Activated T-helper 1 cell treated with Interleukin-2 at 50 U/mL for 16 hours (primary cell): ENCODE data around the gene ASAH2.
"Not testable (repeated sequence)": the region's sequence is repeated elsewhere in the genome, so short reads cannot be mapped to it uniquely, and the experiment has no call there.

ENCODE experiments used
- DNase-seq: peaks from one replicate; pipeline ENCODE4 v3.0.0-alpha.2; 2020; ENCODE audit warnings: low read depth

ASAH2 gene

DNA sequence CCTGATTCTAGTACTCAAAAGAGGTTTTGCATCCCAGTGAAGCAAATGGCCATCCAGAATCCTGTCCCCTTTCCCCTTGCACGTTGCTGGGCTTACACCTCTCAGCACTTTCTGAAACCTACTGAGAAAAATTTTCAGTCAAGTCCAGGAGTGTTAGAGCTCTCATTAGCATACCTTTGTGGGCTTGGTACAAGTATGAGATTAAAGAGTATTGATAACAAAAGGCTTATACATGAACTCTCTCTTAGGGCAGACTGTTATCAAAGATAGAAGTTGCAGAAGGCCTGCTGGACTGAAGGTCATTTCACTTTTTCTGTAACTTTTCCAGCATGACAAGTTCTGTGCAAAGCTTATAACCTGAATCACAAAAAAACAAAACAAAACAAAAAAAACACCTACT is at the start of gene ASAH2:
Gene ASAH2 (minus strand): TSS at position 123 of the 400 bp plus-strand sequence. CDS start 2,906 bp downstream, outside the sequence.
- DNase-seq = no peak

DNA sequence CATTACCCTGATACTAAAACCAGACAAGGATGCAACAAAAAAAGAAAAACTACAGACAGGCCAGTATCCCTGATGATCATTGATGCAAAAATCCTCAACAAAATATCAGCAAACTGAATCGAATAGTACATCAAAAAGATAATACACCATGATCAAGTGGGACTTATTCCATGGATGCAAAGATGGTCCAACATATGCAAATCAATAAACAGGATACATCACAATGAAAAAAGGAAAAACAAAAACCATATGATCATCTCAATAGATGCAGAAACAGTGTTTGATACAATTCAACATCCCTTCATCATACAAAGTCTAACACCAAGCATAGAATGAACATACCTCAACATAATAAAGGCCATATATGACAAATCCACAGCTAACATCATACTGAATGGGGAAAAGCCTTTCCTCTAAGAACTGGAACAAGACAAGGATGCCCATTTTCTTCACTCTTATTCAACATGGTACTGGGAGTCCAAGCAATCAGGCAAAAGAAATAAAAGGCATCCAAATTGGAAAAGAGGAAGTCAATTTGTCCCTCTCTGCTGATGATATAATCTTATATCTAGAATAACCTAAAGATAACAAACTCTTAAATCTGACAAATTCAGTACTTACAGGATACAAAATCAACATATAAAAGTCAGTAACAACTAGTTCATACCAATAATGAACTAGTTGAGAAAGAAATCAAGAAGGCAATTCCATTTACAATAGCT is 48.8 kb upstream of the ASAH2 start:
- DNase-seq = no peak

DNA sequence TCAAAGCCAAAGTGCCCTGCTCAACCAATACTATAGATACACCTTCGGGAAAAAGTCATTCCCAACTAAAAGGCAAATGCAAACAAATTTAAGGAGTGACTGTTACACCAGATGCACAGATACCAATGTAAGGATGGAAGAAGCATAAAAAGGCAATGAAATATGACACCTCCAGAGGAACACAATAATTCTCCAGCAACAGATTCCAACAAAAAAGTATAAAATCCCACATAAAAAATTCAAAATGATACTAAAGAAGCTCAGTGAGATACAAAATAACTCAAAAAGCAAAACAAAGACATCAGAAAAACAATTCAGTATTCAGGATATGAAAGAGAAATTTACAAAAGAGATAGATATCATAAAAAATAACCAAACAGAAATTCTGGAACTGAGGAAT is 44.1 kb upstream of the ASAH2 start:
- DNase-seq = no peak

DNA sequence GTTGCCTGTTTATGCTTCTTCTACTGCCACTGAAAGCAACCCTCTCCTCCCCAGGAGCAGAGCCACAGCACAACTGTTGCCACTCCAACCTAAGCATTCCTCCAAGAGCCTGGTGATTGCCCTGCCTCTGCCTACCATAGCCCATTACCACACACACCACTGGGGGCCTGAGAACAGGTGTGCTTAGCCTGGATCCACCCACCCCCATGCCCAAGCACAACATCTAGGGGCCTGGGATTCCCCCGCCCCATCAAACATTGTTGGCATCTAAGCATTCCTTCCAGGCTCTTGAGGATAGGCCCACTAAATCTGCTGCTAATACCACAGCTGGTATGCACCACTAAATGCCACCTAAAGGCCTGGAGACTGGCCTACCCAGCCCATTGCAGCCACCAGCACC is 43.3 kb upstream of the ASAH2 start:
- DNase-seq = no peak

DNA sequence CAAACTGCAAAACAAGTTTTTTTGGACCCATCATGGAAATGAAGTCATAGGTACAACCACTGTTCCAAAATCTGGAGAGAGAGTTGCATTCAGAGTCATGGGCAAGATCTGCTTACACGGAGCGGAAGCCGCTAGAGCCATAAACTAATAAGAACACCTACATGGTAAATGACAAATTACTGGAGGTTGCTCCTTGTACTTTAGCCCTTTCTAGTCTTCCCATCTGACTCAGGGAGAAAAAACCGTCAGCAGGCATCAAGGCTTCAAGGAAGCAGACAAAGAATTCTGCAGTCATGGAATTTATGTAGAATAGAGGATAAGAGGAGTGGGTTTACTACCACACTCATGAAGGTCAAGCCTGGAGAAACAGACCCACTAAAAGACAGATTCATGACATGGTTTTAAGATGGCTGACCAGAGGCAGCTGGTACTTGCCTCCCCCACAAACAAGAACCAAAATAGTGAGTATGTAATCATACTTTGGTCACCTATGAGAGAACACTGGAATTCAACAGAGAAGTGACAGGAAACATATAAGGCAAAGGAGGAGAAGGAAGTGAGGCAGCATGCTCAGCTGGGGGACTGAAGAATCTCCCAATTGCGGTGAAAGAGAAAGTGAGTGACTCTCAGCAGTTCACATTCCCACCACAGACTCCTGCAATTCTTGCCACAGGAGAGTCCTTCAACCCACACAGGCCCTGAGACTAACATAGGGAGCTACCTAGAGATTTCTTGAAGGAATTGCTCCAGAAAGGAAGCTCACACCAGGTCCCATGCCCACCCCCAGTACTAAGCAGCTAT is 42.4 kb upstream of the ASAH2 start:
- no peak for DNase-seq

DNA sequence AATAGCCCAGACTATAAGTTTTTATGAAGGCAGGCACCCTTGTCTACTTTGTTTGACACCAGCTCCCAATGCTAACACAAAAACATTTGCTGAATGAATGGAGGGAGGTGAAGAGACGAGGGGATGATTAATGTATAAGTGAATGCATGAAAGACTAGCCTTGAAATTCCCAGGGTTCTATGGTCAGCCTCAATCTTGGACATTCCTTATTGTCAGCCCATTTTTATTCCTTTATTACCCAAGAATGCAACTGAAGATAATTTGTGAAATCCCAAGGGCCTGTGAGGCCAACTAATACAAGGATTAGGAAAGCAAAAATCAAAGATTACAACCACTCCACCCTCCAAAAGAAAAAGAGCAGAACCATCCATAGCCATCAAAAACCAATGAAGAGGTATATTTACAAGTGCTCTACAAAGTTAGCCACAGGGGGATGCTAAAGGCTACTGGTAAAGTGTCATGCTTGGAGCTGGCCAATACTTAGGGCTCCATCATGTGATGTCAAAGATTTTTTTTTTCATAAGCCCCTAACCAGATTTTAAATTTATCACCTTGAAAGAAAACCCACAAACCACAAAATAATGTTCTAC is 40.0 kb upstream of the ASAH2 start:
- DNase-seq = no peak

DNA sequence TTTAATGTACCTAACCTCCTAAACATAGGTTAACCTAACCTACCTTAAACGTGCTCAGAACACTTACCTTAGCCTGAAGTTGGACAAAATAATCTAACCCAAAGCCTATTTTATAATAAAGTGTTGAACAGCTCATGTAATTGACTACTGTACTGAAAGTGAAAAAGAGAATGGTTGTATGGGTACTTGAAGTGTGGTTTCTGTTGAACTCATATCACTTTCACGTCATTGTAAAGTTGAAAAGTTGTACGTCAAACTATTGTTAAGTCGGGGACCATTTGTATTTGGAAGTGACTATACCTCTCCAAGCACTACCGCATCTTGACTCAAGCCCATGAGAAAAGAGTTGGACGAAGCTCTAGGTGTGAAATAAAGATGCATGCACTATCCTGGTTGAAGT is 37.9 kb upstream of the ASAH2 start:
- DNase-seq = no peak

DNA sequence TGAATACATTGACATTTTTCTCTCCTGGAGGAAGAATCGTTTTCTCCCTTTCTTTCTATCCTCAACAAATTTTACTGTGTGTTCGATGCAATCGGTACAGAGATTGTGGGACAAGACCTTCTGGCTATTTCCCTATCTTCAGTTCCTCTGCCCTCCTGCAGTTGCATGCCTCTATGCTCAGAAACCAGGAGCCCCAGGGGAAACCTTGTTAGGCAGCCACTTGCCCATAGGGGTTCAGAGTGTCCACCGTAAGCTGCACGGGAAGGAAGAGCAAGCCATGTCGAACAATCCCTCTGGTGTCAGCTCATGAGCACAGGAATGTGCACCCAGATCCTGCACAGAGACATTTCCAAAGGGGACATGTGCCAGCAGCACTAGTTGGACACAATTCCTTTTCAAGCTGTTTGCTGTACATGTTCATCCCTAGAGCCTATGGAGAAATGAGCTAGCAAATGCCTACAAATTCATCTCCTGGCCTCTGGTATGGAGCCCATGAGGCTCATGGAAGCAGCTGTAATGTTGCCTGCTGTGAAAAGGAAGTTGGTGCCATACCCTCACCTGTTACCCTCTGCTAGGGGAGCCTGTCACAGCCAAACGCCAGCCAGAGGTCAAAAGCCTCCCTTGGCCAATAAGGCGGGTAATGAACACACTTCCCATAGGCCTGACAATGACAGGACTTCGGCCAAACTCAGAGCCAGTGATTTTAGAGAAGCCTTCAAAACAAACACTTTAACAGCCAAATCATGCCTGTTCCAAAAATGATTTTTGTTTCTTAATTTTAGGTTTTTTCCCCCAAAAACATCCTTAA is 35.9 kb upstream of the ASAH2 start:
- DNase-seq = no peak

DNA sequence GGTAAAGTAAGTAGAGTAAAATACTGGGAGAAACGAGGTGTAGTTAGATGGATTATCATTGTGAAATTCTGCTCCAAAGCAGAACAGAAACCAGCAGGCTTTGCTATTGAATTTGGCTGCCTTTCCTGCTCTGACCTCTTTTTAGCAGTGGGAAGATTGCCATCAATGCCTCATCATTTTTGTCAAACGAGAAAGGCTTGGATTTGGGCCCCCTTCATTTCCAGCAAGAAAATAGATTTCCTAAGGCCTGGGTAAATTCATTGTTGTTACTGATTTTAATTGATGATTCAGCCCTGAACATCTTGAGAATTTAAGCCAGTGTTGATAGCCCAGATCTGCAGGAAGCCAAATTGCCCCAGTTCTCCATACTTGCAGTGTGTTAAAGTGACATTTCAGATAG is 35.2 kb upstream of the ASAH2 start:
- DNase-seq = no peak

DNA sequence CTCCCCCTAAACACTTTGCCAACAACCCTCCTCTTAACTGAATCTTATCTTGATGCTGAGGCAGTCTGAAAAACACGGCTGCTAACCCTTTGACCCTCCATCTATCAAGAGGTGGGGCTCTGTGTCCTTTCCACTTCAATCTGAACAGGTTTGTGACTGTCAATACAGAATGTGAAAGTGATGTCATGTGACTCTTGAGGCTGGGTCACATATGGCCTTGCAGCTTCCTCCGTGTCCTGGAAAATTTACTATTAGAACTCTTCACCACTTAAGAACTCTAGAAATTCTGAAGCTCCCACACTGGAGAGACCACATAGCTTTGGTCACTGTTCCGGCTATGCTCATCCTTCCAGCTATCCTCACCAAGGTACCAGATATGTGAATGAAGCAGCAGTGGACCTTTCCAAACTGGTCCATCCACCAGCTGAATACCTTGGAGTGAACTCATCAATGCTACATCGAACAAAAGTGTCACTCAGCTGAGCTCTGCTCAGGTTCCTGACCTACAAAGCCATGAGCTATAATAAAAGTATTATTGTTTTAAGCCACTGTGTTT is 30.7 kb upstream of the ASAH2 start:
- no peak for DNase-seq

DNA sequence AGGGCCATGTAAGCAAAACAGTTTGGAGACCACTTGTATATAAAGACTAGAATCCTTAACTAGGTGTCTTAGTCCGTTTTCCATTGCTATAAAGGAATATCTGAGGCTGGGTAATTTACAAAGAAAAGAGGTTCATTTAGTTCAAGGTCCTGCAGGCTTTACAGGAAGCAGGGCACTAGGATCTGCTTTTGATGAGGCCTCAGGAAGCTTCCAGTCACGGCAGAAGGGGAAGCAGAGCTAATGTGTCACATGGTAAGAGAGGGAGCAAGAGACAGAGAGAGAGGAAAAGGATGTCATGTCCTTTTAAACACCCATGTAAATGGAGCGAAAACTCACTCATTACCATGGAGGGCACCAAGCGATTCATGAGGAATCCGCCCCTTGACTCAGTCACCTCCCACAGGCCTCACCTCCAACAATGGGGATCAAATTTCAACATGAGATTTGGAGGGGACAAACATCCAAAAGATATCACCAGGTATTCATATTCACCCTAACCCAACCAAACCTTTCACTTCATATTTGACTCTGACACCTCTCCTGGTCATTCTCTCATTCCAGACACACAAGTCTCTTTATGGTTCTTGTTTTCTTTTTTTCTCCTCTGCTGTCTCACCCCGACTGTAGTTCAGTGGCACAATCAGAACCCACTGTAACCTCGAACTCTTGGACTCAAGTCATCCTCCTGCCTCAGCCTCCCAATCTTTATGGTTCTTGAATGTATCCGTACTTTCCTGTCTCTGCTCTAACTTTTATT is 30.1 kb upstream of the ASAH2 start:
- no peak for DNase-seq

DNA sequence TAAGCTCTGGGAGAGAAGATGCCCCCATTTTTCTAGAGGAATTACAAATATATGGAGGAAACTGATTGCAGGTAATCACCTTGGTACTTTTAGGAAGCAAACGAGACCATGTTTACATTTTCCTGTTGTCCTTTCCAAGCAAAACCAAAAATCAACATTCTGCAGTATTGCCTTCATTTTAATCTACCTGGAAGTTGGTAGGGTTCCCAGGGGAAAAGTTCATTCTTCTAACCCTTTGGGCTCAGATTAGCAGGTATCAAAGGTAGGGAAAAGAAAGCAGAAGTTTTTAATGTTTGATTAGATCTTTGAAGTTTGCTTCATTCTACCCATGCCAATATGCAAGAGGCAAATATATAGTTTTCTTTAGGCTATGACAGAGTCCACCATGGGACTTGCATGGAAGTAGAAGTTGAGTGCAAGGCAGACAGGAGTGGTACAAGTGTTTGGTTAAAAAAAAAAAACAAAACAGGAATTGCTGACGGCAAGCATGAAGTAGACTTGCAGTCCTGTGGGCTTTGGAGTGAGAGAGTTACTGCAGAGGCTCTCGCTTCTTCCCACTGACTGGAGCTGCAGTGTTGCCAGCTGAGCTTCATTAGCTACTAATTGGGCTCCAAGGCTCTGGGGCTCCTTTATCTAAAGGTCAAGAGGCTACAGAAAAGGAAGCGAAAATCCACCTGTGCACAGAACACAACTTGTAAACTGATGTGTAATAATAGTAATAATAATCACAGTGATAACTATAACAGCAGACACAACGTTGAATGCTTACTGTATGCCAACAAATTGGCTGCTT is 28.9 kb upstream of the ASAH2 start:
- DNase-seq = no peak

DNA sequence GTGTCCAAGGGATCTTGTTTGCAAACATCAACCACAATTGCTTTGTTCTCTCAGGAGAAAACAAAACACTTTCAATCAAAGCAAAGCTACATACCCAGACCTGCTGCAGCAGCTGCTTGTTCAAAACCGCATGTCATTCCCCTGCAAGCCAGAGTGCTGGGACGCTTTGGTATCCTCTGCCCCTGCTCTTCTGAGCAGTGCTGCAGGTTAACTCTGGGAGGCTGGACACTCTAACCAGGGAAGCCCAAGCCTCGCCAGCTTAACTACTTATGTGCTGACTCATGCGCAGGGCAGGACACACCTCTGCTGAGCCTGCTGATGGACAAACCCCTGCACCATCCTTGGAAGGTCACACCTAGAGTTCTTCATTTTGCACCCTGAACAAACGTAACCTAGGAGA is 28.2 kb upstream of the ASAH2 start:
- no peak for DNase-seq

DNA sequence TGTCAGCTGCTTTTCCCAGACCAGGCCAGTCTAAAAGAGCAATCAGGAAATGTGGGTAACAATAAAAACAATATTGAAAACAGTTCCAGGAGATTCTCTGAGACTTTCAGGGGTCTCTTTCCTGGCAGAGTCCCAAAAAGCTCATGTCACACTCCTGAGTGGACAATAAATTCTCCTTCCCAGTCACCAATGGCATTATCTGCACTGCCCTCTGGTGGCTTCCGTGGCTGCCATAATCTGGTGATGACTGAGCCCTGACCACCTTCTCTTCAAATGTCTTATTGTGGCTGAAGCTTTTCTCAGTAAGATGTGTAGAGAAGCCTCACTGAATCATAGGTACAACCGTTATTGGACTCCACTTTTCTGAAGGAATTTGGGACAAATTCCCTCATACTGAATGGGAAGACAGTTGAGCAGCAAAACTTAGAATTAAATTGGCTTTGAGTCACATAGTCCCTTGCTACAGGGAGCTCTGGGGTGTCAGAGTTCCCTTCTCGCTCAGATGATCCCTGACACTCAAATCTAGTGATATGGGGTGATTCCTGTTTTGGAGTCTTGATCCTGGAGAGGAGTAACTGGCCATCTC is 24.4 kb upstream of the ASAH2 start:
- no peak for DNase-seq

DNA sequence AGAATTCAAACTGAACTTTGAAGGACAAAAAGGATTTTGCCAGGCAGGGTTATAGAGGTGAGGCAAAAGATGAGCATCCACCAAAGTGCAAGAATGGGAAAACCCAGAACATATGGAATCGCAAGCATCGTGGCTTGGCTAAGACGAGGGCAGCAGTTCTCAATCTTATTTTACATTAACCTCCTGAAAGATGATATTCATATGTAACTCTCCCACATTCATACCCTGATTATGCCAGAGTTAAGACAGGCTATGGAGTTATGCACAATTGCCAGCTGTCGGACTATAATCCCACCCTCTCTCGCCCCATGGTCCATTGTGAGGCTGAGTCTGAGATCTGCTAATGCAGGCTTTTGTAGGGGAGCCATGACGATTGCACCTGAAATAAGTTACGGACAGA is 21.2 kb upstream of the ASAH2 start:
- no peak for DNase-seq

DNA sequence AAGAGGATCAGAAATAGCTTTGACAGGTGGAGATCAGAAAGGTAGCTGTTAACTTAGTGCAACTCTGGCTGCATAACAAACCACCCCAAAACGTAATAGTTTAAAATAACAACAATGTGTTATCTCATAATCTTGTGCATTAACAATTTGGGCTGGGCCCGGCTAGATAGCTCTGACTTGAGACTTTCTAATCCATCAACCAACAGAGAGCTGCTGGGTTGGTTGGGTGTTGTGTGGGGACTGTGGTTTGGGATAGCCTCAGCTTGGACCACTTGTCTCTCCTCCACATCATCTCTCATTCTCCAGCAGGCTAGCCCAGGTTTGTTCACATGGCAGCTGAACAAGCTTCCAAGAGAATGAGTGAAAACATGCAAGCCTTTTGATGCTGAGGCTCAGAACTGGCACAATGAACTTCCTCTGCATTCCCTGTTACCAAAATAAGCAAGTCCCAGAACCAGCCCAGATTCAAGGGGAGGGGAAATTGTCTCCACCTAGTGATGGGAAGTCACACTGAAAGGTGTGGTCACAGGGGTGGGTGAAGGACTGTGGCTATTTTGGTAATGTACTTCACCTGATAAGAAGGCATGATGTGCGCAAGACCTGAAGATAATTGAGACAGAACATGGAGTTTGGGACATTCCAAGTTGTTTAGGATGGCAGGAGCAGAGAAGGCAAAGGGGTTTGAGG is 20.4 kb upstream of the ASAH2 start:
- DNase-seq = no peak

DNA sequence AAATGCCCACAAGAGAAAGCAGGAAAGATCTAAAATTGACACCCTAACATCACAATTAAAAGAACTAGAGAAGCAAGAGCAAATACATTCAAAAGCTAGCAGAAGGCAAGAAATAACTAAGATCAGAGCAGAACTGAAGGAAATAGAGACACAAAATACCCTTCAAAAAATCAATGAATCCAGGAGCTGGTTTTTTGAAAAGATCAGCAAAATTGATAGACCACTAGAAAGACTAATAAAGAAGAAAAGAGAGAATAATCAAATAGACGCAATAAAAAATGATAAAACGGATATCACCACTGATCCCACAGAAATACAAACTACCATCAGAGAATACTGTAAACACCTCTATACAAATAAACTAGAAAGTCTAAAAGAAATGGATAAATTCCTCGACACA is 16.6 kb upstream of the ASAH2 start:
- DNase-seq = not testable (repeated sequence)

DNA sequence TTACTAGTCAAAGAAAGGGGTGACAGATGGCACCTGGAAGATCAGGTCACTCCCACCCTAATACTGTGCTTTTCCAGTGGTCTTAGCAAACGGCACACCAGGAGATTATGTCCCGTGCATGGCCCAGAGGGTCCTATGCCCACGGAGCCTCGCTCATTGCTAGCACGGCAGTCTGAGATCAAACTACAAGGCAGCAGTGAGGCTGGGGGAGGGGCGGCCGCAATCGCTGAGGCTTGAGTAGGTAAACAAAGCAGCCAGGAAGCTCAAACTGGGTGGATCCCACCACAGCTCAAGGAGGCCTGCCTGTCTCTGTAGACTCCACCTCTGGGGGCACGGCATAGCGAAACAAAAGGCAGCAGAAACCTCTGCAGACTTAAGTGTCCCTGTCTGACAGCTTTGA is 11.3 kb upstream of the ASAH2 start:
- DNase-seq = not testable (repeated sequence)

DNA sequence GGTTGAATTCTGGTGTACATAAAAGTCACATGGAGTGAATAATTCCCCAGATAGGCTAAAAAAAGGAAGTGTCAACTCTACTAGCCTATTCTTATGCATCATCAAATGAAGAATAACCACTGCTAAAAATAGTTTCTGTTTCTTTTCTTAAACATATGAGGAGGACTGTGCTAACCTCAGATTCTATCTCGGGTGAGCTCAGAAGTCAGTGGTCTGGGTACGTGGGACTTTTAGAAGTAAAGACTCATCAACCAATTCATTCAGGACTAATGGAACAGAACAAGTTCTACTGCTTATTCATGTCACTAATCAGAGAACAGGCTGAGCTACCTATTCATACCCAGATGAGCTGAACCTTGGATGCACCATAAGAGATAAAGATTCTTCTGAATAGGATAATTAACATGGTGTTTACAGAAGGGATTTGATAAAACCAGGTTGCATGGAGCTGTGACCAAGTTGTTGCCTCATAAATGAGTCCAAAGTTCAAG is 9.5 kb upstream of the ASAH2 start:
- DNase-seq = no peak
